Muscle layer of colon (tissue), 2 donors: ENCODE results near the gene FAM168A.

ENCODE experiments used
- H3K27ac ChIP-seq: one replicate; pipeline ENCODE4 v1.7.0; 2013; ENCODE audit warnings: low read depth, mild to moderate bottlenecking, low read length, moderate library complexity
- H3K27me3 ChIP-seq, 2 donors: one replicate each; pipeline ENCODE4 v1.7.0; 2013; ENCODE audit warnings: low read length in 2 of 2, mild to moderate bottlenecking in 2 of 2; ENCODE audit not compliant: insufficient read depth in 2 of 2, control insufficient read depth in 1 of 2
- H3K36me3 ChIP-seq: one replicate; pipeline ENCODE4 v1.7.0; 2013; ENCODE audit warnings: mild to moderate bottlenecking, low read length; ENCODE audit not compliant: insufficient read depth
- H3K4me1 ChIP-seq: one replicate; pipeline ENCODE4 v1.7.0; 2013; ENCODE audit warnings: mild to moderate bottlenecking, low read length; ENCODE audit not compliant: insufficient read depth
- H3K4me3 ChIP-seq, 2 donors: one replicate each; pipeline ENCODE4 v1.7.0; 2013; ENCODE audit warnings: low read length in 2 of 2, low read depth in 1 of 2, mild to moderate bottlenecking in 1 of 2, moderate library complexity in 1 of 2
- H3K9ac ChIP-seq: one replicate; pipeline ENCODE4 v1.7.0; 2013; ENCODE audit warnings: low read length
- H3K9me3 ChIP-seq: one replicate; pipeline ENCODE4 v1.7.0; 2013; ENCODE audit warnings: mild to moderate bottlenecking, low read length
- donor health status: abdominal sarcoma.
- donor health status: Adenocarcinoma of cecum.

The FAM168A gene

GRCh38 chr11:73359341-73359740 is 238.6 kb downstream of the FAM168A start:
- Histone ChIP-seq H3K9ac (no peak overlapping the region), H3K36me3 (peaks cover 83% of the 10 kb centered on the region)

GRCh38 chr11:73358071-73358470 is 239.8 kb downstream of the FAM168A start:
- H3K36me3 ChIP-seq = peaks cover 76% of the 10 kb centered on the region
- no peaks in the 10 kb centered on the region for H3K27me3 ChIP-seq
- no peak overlapping the region for H3K9ac ChIP-seq

More at GRCh38 chr11:73359341-73359740, 238.6 kb downstream of the FAM168A start:
- Histone ChIP-seq H3K9me3 (no peaks in the 10 kb centered on the region), H3K27me3 (no peaks in the 10 kb centered on the region), H3K4me3 (no peak overlapping the region), H3K27ac (no peak overlapping the region), H3K4me1 (no peaks in the 10 kb centered on the region)

GRCh38 chr11:73356979-73357860 is 240.7 kb downstream of the FAM168A start:
- Histone ChIP-seq H3K4me1 (no peaks in the 10 kb centered on the region), H3K9me3 (no peaks in the 10 kb centered on the region), H3K4me3 (no peak overlapping the region), H3K36me3 (peaks cover 73% of the 10 kb centered on the region), H3K27me3 (no peaks in the 10 kb centered on the region), H3K27ac (no peak overlapping the region), H3K9ac (no peak overlapping the region)

More at GRCh38 chr11:73358071-73358470, 239.8 kb downstream of the FAM168A start:
- Histone ChIP-seq H3K27ac (no peak overlapping the region), H3K9me3 (no peaks in the 10 kb centered on the region), H3K4me1 (no peaks in the 10 kb centered on the region), H3K4me3 (no peak overlapping the region)

- no peak overlapping the region for H3K4me3 ChIP-seq
- no peaks in the 10 kb centered on the region for H3K4me1 ChIP-seq
- H3K9me3 ChIP-seq = no peaks in the 10 kb centered on the region
- H3K9ac ChIP-seq = no peak overlapping the region
- no peak overlapping the region for H3K27ac ChIP-seq
- no peaks in the 10 kb centered on the region for H3K27me3 ChIP-seq
- peaks cover 53% of the 10 kb centered on the region for H3K36me3 ChIP-seq
These were observed 242.8 kb downstream of the FAM168A start for GRCh38 chr11:73355109-73355508.

- Histone ChIP-seq H3K27me3 (no peaks in the 10 kb centered on the region), H3K9me3 (no peaks in the 10 kb centered on the region), H3K36me3 (peaks cover 39% of the 10 kb centered on the region), H3K27ac (no peak overlapping the region), H3K9ac (no peak overlapping the region), H3K4me1 (no peaks in the 10 kb centered on the region), H3K4me3 (no peak overlapping the region)
These were observed 244.5 kb downstream of the FAM168A start for GRCh38 chr11:73353422-73353821.

- Histone ChIP-seq H3K9me3 (no peaks in the 10 kb centered on the region), H3K27me3 (no peaks in the 10 kb centered on the region), H3K4me1 (no peaks in the 10 kb centered on the region), H3K4me3 (no peak overlapping the region), H3K9ac (no peak overlapping the region), H3K36me3 (peaks cover 27% of the 10 kb centered on the region), H3K27ac (no peak overlapping the region)
These were observed 246.8 kb downstream of the FAM168A start for GRCh38 chr11:73350908-73351636.
